HG03139 (cell line): ENCODE data around the gene ITIH6.
"Not testable (repeated sequence)": the region's sequence is repeated elsewhere in the genome, so short reads cannot be mapped to it uniquely, and the experiment has no call there.

ENCODE experiments used
- ATAC-seq: cut with Tn5 transposase; IDR thresholded peaks from one replicate; pipeline ENCODE4 v1.9.1; 2021; ENCODE audit not compliant: unreplicated experiment

Gene ITIH6, protein sequence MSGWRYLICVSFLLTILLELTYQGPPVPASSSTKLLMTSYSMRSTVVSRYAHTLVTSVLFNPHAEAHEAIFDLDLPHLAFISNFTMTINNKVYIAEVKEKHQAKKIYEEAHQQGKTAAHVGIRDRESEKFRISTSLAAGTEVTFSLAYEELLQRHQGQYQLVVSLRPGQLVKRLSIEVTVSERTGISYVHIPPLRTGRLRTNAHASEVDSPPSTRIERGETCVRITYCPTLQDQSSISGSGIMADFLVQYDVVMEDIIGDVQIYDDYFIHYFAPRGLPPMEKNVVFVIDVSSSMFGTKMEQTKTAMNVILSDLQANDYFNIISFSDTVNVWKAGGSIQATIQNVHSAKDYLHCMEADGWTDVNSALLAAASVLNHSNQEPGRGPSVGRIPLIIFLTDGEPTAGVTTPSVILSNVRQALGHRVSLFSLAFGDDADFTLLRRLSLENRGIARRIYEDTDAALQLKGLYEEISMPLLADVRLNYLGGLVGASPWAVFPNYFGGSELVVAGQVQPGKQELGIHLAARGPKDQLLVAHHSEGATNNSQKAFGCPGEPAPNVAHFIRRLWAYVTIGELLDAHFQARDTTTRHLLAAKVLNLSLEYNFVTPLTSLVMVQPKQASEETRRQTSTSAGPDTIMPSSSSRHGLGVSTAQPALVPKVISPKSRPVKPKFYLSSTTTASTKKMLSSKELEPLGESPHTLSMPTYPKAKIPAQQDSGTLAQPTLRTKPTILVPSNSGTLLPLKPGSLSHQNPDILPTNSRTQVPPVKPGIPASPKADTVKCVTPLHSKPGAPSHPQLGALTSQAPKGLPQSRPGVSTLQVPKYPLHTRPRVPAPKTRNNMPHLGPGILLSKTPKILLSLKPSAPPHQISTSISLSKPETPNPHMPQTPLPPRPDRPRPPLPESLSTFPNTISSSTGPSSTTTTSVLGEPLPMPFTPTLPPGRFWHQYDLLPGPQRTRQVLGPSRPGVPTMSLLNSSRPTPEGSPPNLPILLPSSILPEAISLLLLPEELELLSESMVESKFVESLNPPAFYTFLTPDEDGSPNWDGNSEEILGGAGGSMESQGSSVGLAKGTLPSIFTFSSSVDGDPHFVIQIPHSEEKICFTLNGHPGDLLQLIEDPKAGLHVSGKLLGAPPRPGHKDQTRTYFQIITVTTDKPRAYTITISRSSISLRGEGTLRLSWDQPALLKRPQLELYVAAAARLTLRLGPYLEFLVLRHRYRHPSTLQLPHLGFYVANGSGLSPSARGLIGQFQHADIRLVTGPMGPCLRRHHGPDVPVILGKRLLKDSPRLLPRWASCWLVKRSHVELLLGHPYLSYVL

DNA sequence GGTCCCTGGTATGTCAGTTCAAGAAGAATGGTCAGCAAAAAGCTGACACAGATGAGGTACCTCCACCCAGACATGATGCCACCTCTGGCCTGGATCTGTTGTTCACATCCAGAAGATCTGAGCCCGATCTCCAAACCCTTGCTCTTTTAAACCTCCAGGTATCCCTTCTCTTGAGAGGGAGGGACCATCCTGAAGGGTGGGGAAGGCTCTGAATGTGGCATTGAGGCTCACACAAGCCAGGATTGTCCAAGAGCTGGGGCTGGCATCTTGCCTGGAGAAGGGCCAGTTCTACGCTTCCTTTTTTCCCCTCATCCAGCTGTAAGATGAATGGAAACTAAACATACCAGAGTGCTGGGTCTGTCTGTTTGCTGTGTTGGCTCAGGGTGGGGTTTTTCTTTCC lies at the start of gene ITIH6:
Gene ITIH6, minus strand, starts transcription at position 119 of the 400 bp plus-strand sequence. Its CDS starts 45 bp downstream, at position 74.
- ATAC-seq = no peak

DNA sequence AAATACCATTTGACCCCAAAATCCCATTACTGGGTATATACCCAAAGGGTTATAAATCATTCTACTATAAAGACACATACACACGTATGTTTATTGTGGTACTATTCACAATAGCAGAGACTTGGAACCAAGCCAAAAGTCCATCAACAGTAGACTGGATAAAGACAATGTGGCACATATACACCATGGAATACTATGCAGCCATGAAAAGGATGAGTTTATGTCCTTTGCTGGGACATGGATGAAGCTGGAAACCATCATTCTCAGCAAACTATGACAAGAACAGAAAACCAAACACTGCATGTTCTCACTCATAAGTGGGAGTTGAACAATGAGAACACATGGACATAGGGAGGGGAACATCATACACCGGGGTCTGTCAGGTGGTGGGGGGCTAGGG lies 49.6 kb upstream of the ITIH6 start:
- not testable (repeated sequence) for ATAC-seq

DNA sequence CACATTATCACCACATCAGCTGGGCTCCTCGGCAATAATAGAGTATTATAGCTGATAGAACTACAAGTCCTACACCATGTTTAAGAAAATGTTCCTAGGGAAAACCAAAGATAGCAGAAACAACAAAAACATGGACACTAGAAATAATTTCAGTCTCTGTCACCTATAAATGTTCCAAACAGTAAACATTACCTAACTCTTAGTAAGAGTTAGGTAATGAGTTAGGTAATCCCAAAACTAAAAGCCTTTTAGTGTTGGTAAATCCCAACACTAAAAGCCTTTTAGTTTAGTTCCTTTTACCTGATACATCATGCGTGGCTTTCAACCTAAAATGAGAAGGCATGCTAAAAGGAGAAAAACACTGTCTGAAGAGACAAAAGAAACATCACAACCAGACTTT lies 45.0 kb upstream of the ITIH6 start:
- ATAC-seq = no peak

DNA sequence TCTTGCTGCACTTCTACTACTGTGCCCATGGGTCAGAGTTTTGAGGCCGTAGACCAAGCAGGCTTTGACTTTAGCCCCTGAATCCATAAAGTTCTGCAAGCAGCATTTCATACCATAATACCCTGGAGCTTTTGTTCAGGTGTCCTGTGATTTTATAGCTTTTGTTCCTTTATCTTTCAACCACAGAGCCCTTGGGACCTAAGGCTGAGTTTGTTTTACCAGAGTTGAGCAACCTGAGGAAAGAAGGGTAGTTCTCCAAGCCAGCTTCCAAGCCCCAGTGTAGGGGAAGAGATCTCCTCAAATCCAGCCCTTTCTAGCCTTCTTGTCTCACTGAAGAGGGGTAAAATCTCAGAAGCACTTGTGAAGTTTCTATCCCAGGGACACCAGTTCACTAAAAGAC lies 44.6 kb upstream of the ITIH6 start:
- no peak for ATAC-seq

DNA sequence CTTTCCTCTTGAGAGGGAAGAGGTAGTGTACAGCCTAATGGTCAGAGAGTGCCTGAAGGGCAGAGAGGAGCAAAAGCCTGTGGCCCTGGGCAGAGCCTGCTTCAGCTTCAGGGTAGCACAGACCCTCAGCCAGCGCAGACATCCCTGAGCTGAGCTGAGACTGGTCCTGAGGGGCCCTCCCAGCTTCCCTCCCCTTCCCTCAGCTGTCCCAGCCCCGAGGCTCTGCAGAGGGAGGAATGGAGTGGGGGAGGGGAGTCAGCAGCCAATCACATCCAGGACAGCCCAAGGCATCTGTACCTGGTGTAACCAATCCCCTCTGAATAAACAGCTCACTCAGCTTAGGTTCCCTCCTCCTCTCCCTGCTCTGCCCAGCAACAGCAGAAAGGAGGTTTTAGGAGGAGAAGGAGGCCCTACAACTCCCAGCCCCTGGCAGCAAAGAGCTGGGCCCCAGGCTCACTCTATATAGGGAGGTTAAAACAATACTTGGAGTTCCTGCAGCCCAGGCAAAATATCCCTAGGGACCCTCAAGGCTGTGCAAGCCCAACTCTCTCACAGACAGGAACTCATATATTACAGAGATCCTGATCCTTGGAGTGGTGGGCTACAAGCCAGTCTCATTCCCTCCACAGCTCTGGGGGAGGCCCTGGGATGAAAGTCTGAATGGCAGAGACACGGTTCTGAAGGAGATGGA lies 43.3 kb upstream of the ITIH6 start:
- not testable (repeated sequence) for ATAC-seq

DNA sequence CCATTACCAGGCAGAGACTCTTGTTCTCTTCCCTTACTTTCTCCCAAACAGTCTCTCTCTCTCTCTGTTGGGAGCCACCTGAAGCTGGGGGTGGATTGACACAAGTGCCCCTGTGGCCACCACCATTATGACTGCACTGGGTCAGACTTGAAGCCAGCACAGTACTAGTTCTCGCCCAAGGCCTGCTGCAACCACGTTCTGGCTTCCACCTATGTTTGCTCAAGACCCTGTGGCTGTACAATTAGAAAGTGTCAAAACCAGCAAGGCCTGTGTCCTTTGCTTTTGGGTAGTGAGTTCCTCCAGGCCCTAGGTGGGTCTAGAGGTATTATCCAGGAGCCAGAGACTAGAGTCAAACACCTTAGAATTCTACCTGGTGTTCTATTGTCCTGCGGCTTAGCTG lies 40.5 kb upstream of the ITIH6 start:
- no peak for ATAC-seq

DNA sequence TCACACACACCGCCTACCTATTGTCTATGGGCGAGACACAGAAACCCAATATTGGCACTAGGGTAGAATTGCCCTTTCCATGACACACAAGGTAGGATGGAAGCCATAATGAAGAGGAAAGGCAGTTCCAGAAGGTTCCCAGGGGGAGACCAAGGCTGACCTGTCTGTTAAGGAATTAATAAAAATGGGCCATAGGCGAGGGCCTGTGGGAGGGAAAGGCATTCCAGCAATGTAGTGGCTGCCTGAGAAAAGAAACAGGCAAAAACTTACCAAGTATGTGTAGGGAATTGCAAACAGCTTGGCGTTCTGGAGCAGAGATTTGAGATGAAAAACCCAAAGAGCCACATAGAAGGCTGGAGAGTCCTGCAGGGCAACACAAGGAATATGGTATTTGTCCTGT lies 28.5 kb upstream of the ITIH6 start:
- no peak for ATAC-seq

DNA sequence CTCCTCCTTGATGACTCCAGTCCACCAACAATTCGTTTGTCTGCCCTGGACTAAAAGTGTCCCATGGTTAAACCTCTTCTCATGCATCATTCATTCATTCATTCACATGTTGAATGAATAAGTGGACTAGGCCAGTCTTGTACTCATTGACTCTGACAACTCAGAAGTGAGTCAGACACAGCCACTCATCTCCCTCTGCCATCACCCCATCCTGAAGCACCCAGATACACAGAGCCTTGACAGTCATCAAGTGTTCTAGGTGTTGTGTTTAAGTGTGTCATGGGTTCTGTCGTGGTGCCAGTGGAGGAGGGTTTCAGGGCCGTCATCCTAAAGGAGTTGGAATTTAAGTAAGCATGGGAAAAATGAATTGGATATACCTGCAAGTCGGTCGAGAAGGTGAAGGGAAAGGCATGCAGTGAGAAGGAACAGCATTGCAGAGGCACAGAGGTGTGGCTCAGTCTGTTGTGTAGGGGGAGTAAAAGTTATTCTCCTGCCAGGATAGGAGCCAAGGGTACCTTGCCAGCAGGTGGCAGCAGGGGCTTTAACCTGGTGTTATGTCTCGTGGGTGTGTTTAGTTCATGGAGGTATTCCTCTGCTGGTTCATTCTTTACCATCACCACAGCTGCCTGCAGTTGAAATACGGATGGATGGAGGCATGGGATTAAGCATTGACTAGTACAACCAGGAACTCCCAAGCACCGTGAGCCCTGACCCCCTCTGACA lies 27.8 kb upstream of the ITIH6 start:
- ATAC-seq = no peak

DNA sequence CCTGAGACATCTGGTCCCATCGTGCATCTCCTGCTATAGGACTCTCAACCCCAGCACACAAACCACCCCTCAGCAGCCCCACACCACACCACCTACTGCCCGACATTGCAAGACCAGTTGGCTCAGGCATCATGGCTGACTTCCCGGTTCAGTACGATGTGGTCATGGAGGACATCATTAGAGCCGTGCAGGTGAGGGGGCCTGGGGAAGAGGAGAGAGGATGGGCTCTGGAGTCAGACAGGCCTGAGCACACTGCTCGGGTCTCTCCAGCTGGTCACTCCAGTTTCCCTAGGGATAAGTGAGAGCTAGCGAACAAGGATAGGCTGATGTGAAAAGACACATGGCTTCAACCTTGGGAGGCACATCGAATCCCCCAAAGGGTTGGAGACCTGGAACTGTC lies 26.7 kb upstream of the ITIH6 start:
- ATAC-seq = no peak

DNA sequence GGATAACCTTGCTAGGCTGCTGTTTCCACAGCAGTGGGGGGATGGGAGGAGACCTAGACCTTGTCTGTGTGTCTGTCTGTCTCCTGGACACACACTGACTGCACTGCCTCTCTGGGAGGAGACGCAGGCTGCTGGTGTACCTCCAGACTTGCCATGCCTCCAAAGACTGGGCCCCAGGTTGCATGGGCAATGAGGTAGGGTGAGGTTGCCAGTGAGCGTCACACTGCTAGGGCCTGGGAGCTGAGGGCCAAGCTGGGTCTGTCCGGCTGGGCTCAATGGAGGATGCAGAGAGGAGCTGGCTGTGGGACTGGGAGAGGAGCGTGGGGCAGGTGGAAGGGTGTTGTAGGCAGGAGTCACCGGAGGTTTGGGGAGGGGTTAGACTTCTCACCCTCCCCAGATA lies 26.1 kb upstream of the ITIH6 start:
- ATAC-seq = no peak

DNA sequence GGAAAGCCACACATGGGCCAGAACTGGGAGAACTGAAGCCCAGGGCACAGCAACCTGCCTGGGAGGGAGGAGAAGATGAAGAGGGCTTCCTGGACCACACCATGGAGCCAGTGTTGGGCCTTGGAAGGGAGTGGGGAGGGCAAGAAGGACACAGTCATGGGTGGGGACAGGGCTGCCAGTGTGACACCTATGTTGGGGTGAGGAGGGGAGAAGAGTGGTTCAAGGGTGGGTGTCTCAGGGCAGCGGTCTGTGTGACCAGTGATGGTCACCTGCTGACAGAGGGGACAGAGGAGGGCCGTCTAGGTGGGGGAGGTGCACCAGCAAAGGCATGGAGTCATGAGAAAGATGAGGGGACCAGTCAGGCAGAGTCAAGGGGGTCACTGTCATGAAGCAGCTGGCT lies 23.3 kb upstream of the ITIH6 start:
- no peak for ATAC-seq

DNA sequence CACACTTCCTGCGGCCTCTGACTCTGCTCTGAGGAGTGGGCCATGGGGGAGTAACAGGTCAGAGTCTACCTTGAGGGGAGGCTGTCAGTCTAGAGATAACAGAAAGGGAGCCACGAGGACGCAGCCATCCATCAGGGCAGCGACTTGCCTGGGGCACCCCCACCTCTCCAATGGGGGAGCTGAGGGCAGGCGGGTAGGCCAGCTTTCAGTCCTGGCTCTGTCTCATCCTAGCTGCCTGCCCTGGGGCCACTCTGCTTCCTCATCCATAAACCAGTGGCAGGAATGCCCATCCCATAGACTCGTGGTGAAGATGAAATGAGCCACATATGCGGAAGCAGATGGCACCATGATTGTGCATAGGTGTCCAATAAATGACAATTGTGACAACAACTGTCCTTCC lies 22.7 kb upstream of the ITIH6 start:
- no peak for ATAC-seq

DNA sequence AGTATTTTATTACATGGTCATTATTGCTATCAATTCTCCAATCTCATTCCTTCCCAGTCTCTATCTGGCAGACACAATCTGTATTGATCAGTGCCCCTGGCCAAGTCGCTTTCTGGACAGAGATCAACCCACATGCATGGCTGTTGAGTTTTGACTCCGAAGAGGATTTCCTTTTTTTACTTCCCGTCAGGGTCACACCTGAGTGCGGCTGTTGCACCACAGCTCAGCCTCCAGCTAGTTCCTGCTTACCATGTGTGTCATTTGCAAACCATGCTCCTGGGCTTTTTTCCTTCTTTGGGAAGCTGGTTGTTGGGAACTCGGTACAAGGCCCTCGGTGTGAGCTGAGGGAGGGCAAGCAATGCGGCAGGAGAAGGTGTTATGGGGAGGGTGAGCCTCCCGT lies 21.1 kb upstream of the ITIH6 start:
- no peak for ATAC-seq

DNA sequence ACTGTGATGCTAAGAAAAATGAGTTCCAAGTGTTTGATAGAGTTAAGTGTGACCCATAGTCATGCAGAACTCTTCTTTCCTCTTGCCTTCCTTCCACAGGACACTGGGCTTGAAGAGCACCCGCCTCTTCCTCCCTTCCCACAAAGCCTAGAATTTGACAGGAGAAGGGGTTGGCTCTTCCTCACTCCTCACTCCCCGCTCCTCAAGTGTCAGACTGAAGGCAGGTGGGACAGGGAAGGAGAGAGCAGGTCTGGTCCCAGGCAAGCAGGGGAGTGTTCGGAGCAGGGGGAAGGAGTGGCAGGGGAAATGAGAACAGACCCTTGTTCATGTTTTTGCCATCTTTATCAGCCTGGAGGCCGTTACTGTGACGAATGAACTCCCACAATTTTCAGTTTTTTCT lies 20.2 kb upstream of the ITIH6 start:
- ATAC-seq = no peak

DNA sequence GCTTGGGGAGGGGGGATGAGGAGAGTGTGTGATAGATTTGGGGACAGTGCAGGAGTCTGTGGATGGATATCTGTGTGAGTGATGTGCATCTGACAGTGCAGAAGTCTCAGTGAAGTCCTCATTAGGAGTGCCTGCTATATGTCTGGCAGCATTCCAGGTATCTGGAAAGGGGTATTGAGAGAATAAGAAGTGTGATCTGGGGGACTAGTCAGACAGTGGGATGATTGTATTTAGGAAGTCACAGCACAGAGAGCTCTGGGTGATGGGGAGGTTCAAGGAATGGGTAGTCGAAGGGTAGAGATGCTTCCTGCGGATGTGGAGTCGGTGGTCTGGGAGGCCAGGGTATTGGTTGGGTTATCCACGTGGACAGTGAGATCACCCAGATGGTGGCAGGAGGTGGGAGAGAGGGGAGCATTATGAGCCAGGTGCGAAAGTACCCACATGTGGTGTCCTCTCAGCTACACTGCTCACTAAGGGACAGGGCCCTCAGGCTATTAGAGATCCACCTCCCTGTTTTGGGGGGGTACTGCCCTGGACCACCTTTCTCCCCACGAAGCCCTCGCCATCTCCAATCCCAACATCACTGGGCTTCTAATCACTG lies 19.3 kb upstream of the ITIH6 start:
- no peak for ATAC-seq

DNA sequence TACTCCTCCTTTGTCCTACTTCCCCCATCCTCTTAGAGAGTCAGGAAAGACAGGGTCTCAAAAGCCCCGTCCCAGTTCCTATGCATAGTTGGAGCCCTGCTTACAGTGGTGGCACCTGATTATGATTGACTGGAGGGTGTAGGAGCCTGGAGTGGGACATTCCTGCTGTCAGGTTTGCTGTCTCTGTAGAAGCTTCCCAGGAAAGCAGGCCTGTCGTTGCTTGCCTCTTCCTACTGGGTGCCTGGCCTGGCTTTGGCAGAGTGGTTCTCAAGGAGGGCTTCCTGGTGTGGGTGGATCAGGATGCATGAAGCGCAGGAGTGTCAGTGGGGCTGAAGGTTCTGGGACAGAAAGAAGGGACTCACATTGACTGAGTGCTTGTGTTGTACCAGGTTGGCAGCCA lies 14.3 kb upstream of the ITIH6 start:
- ATAC-seq = no peak

DNA sequence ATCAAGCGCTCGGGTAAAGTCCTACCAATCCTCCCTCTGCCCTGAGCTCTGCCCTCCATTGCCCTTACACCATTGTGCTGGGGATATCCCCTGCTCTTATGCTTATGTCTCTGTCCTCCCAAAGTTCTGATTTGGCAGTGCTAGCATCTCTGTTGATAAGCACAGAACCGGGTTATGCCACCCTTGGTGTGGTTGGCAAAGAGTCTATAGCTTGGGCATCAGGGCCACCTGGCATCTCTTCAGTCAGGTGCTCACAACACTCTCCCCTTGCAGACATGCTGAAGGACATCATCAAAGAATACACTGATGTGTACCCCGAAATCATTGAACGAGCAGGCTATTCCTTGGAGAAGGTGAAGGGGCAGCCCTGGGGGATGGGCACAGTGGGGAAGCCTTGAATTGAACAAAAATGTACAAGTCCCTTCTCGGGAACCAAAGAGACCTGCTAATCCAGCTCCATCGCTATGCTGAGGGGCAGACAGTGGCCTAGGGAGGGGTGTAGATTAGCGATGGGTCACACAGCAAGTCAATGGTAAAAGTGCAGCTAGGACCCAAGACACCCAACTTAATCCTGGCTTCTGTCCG lies 13.3 kb upstream of the ITIH6 start:
- ATAC-seq = no peak

DNA sequence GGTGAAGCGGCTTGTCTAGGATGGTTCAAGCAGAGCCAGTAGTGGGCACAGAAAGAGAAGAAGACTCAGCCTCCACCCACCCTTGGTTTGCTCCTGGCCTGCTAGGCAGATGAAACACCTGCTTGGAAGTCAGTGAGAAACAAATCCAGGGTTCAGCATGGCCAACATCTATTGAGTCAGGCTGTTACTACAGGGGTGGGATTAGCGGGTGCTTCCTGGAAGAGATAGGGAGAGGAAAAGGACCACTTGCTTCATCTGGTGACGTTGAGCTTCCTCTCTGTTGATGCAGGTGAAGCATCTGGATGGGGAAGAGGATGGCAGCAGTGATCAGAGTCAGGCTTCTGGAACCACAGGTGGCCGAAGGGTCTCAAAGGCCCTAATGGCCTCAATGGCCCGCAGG lies 12.5 kb upstream of the ITIH6 start:
- no peak for ATAC-seq
